ENCODE results near the gene ZBTB17.

GRCh38 chr1:15911141-15911540 is 64.8 kb downstream of the ZBTB17 start:
- TF ChIP-seq CTCF (conservative IDR thresholded peaks at IDR 0.05), result no peak
- no peak for TF ChIP-seq EZH2 (IDR thresholded peaks at IDR 0.05; ENCODE audit: low read depth)
